GM21737 (cell line): ENCODE measurements around the gene MXD4.
"Not testable (repeated sequence)": the region's sequence is repeated elsewhere in the genome, so short reads cannot be mapped to it uniquely, and the experiment has no call there.

Experiments
- ATAC-seq: cut with Tn5 transposase; IDR thresholded peaks from one replicate; pipeline ENCODE4 v1.9.1; 2021; ENCODE audit warnings: mild to moderate bottlenecking, moderate library complexity; ENCODE audit not compliant: unreplicated experiment

Gene MXD4

GRCh38 chr4:2276581-2277325 lies 14.8 kb upstream of the MXD4 start:
- ATAC-seq = no peak

- ATAC-seq = no peak
These were observed 13.8 kb upstream of the MXD4 start for GRCh38 chr4:2275546-2276251.

GRCh38 chr4:2275044-2275397 lies 13.1 kb upstream of the MXD4 start:
- not testable (repeated sequence) for ATAC-seq

GRCh38 chr4:2274320-2275043 lies 12.6 kb upstream of the MXD4 start:
- ATAC-seq = no peak

- no peak for ATAC-seq
These were observed 11.9 kb upstream of the MXD4 start for GRCh38 chr4:2273657-2274319.

- no peak for ATAC-seq
These were observed 11.3 kb upstream of the MXD4 start for GRCh38 chr4:2273221-2273620.

- no peak for ATAC-seq
These were observed 10.9 kb upstream of the MXD4 start for GRCh38 chr4:2272828-2273120.

GRCh38 chr4:2272026-2272827 lies 10.3 kb upstream of the MXD4 start:
- ATAC-seq = no peak

GRCh38 chr4:2271279-2272025 lies 9.5 kb upstream of the MXD4 start:
- no peak for ATAC-seq

GRCh38 chr4:2270341-2271165 lies 8.6 kb upstream of the MXD4 start:
- ATAC-seq = no peak

GRCh38 chr4:2269618-2270163 lies 7.8 kb upstream of the MXD4 start:
- no peak for ATAC-seq

GRCh38 chr4:2269206-2269531 lies 7.3 kb upstream of the MXD4 start:
- no peak for ATAC-seq

- no peak for ATAC-seq
These were observed 6.7 kb upstream of the MXD4 start for GRCh38 chr4:2268357-2269205.

- no peak for ATAC-seq
These were observed 5.9 kb upstream of the MXD4 start for GRCh38 chr4:2267841-2268240.

GRCh38 chr4:2267320-2267811 lies 5.5 kb upstream of the MXD4 start:
- ATAC-seq = no peak

- ATAC-seq = no peak
These were observed 4.9 kb upstream of the MXD4 start for GRCh38 chr4:2266821-2267220.

GRCh38 chr4:2266181-2266580 lies 4.3 kb upstream of the MXD4 start:
- no peak for ATAC-seq
